GM21423 (cell line): ENCODE results near the gene CHSY3.

Source experiments
- ATAC-seq: cut with Tn5 transposase; IDR thresholded peaks from one replicate; pipeline ENCODE4 v1.9.1; 2021; ENCODE audit warnings: mild to moderate bottlenecking, moderate library complexity; ENCODE audit not compliant: unreplicated experiment

Gene CHSY3

DNA sequence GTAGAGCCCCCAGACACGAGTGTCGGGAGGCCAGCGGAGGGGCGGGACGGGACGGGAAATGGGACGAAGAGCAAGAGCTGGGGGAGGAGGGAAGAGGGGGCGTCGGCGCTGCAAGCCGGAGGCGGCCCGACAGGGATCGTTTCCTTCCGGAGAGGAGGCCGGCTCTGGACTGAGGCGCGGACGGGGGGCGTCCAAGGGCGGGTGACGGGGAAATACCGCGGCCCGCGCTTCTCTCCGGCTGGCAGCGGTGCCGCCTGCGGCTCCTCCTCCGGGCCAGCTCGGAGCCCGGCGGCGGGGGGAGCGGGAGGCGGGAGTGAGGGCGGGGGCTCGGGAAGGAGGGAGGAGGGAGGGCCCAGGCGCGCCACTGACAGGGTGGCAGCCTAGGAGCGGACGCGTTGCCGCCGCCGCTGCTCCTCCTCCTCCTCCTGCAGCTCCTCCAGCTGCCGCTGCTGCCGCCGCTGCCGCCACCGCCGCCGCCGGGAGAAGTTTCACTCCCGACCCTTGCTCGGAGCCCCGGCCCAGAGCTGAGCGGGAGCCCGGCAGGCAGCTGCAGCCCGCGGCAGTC lies at the start of gene CHSY3:
Gene CHSY3 (plus strand): TSS at position 364 of the 565 bp plus-strand sequence.
- peak; percentile 66 for ATAC-seq

DNA sequence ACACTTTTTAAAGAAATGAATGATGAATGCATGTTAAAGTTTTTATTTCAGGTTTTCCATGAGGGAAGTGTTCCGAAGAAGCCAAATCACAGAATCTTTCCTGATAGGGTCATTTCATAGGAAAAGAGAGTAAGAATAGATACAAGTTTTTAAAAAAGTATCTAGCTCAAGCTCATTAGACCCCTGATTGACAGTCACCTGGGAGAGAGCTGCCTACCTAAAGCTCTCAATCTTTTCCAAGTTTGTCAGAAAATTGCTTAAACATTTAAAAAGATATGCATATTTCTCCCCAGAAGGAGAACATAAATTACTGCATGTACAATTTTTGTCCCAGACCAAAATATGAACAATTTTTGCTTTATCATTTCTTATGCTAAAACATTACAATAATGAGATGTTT lies 47.9 kb upstream of the CHSY3 start:
- ATAC-seq, result no peak

DNA sequence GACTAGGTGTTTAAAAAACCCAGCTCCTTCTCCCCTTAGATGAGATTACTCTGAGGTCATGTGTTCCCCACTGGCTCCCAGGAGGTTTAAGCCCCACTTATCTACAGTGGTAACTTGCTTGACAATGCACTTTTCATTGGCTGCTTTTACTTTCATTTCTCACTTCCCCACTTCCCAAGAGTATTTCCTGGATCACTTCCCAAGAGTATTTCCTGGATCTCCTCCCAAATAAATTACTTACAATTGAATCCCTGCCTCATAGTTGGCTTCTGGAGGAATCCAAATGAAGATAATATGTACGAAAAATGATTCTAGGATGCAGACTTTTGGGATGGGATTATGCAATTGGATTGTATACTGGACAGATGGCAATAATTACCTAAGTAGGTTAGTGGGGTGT lies 47.1 kb upstream of the CHSY3 start:
- ATAC-seq, result no peak

DNA sequence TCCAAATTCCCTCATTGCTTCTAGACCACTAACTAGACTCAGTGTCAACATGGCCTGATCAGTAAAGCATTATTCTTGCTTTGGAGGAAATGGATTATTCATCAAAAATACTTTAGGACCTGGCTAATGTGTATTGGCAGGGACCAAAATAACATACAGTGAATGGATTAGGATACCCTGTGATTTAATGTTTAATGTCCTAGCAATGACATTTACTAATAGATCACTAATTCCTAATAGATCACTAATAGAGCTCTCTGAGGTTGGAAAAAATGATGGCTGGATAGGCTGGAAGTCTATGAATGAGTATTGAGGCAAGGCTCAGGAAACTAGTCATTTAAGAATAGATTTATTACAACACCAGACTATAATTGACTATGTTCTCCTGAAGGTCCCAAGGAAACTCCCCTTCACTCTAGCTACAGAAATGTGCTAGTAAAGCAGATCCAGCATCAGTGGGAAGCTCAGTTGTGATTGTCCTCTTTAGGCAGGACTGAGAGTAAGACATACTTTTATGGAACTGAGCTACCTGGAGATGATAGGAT lies 46.1 kb upstream of the CHSY3 start:
- no peak for ATAC-seq

DNA sequence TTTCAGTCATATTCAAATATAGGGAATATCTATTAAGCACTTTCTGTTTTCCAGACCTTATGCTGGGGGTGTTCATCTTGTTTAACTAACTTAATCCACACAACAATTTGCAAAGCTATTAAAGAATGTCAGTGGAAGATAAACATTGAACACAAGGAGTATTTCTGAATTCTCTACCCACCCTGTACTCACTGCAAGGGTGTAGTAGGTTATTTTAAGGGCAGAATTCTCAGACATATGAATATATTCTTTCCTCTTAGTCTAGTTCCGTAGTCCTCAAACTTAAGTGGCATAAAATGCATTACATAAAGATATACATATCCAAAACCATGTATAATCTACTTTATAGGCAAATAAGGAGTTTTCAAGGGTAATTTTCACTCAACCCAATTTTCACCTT lies 19.9 kb upstream of the CHSY3 start:
- ATAC-seq, result no peak

DNA sequence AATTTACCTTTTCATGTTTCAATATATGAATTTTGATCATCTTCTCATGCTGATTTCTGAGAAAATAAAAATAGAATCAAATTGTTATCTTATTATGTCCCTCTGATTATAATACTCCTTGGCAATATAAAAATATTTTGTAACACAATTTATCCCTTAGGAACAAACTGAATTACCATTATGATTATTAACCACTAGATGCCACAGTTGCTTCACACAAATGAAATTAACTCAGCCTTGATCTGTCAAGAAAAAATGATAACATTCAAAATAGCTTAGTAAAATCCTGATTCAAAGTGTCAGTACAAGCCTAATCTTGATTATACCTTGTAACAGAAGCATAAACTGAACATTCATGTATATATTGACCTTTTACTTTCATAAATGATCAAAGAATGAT lies 4.8 kb upstream of the CHSY3 start:
- no peak for ATAC-seq

DNA sequence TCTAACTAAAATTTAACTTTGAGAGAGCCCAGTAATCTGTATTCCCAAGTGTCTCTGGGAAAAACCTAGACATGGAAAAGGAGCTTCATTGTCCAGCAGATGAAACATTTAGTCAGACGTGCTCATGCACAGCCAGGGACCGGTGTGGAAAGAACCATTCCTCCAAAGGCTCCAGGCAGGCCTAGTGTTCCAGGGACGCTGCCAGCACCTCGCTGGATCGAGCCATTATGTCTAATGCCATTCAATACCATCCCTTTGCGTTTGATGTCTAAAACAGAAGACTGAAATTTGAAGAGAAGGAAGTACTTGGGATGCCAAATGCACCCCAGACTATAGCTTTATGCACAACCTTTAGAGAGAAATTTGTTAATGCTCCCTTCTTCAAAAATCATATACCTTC lies 1.4 kb upstream of the CHSY3 start:
- ATAC-seq, result no peak

DNA sequence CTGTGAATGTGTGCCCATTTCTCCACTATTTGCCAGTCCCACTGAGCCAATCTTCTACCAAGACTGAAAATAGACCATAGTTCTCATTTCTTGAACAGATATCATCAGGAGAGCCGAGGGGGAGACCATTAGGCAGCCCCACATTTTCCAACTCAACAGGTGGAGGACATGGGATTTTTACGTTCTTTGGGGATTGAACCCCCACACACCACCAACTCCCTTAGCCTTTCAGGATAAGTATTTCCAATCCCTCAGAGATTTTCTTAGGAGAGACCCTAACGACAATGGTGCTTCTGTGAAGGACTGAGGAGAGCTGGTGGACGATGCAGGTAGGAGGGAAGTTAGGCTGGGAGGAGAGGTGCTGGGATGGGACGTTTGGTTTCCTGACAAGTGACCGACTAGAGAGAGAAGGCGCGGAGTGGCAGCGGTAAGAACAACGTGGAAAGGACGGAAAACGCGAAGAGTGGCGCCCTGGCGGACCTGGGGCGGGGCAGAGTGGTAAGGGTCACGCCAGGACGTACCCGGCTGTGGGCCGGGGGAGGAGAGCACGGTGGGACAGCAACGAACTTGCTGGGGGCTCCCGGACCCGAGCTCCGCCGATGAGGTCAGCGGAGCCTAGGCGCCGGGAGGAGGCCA lies 681 bp upstream of the CHSY3 start:
- no peak for ATAC-seq

DNA sequence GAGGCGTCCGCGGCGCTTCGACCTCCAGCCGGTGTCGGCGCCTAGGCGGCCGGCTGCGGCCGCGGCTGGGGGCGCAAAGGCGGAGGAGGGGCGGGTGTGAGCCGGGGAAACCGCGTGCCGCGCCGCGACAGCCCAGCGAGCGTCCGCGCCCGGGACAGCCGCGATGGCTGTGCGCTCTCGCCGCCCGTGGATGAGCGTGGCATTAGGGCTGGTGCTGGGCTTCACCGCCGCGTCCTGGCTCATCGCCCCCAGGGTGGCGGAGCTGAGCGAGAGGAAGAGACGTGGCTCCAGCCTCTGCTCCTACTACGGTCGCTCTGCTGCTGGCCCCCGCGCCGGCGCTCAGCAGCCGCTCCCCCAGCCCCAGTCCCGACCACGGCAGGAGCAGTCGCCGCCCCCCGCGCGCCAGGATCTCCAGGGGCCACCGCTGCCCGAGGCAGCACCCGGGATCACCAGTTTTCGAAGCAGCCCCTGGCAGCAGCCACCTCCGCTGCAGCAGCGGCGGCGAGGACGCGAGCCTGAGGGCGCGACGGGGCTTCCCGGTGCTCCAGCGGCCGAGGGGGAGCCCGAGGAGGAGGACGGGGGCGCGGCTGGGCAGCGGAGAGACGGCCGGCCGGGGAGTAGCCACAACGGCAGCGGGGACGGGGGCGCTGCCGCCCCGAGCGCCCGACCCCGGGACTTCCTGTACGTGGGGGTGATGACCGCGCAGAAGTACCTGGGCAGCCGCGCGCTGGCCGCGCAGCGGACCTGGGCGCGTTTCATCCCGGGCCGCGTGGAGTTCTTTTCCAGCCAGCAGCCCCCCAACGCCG lies 605 bp downstream of the CHSY3 start:
- peak; percentile 43 for ATAC-seq

DNA sequence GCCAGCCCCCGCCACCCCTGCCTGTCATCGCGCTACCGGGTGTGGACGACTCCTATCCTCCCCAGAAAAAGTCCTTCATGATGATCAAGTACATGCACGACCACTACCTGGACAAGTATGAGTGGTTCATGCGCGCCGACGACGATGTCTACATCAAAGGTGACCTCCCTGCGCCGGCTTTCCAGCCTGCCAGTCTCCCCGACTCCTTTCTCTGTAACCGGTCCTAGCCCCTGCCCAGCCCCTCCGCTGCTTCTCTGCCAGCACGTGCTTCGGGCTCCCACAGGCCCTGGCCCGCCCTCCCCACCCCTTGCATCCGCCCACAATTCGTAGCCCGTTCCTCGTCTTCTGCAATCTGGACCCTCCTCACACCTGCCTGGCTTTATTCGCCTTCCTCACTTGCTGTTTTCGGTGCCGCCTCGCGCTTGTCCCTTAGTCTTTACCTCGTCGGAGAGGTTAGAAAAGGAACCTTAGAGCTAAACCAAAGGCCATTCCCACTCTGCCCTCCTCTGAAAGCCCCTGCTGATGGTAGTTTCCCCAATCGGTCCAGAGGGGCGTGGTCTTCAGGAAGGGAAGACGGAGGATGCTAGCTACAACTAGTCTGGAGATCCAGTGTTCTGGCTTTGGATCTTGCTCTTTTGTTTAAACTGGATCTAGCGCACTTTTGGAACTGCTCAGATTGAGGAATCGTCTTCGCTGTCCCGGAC lies 1.4 kb downstream of the CHSY3 start:
- ATAC-seq, result no peak

DNA sequence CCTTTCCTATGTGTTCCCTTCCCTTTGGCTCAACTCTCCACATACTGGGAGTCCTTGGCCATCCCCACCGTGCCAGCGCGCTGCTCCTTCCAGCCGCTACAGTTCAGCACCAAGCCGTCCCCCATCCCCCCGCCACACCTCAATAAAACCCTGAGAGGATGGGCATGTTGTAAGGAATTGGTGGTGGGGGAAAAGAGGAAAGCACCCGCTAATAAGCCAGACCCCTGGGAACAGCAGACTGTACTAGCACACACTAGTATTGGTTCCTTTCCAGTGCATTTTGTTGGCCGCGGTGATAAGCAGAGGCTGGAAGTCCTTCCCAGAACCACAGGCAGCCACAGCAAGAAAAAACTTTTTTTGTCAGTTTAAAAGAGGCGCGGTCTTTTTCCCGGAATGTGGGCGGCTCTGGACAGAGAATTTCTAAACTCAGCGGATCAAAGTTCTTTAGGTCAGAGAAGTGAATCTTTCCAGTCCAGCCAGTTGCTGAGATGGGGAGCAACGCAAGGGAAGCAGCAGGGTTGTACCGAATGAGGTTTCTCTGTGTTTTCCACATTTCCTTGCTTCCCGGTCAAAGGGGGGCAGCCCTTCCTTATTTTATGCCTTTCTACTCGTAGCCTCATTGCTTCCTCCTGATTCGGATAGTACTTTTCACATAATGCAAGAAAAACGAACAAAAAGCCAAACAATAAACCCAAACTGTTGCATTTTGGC lies 2.1 kb downstream of the CHSY3 start:
- ATAC-seq, result no peak

DNA sequence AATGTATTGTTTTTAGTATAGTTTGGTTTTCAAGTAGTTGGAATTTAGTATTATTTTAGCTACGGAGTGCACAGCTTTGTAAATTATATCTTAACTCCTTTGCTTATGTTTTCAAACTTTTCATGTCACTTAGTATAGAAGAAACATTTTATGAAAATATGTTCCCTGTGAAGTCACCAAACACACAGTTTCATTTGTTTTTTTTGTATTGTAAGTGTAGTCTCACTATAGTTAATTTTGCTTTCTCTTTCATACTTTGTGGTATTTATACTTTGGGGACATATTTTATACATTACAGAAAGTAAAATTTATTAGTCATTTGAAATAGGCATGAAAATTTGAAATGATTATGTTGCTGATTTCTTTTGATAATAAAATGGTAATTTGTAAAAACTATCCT lies 5.0 kb downstream of the CHSY3 start:
- no peak for ATAC-seq

DNA sequence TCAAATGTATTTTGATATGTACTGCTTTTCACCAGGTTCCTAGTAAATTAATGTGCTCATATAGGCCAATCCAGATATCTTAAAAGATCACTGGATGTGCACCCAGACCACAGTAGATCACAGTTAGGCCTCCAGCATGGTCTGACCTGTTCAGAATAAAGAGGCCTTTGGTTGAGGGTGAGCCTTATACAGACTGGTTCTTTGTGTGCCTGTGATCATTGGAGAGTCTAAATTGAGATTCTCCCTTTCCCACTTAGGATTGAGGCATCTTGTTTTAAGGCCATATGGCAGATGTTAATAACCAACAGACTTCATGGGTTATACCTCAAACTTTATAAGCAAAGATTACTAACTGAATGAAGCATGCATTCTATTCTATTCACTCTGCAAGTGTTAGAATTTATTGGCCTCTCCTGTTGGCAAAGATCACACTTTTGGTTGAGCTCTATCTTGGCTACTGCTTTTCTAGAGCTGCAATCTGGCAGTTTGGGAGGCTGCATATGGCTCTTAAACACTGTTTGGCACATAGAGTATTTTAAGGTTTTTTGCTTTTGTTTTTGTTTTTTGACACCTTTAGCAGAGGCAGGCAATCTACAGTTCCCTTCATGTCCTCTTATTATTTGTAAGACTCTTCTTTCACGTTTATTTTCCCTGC lies 8.5 kb downstream of the CHSY3 start:
- ATAC-seq, result no peak

DNA sequence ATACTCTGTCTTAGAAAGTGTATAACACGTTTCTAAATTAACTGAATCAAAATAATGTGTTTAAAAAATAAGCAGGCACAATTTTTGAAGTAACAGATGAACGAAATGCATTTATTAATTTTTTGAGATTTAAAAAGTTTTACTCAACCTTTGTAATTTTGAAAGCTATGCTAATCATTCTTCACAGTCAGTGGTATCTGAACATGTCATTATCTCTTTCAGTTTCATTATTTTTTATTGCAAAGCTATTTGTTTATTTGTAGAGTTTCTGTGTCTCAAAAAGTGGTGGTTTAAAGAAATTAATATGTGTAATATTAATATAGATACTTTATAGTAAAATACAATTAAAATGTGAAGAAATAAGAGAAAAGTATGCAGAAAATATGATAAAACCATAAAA lies 11.2 kb downstream of the CHSY3 start:
- no peak for ATAC-seq

DNA sequence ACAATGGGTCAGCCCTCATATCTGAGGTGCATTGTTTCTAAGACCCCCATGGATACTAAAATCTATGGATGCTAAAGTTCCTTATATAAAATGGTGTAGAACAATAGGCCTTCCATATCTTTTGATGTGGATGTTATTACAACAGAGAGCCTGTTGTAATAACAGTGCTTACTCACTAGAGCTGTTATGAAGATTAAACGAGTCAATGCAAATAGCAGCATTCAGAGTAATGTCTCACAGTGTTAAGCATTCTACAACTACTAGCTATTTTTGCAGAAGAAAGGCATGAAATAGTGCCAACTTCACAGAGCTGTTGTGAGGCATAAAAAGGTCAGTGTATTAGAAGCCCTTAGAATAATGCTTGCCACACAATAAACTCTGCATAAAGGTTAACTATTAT lies 13.0 kb downstream of the CHSY3 start:
- ATAC-seq, result no peak

DNA sequence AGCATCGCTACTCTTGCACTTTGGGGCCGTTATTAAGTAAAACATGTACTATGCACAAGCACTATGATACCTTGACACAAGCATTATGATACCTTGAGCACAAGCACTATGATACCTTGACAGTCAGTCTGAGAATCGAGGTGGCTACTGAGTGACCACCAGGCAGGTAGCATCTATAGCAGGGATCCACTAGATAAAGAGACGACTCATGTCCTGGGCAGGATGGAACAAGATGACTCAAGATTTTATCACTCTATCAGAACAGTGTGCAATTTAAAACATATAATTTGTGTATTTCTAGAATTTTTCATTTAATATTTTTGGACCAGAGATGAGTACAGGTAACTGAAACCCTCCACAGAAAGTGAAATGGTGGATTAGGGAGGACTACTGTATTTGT lies 16.9 kb downstream of the CHSY3 start:
- no peak for ATAC-seq

DNA sequence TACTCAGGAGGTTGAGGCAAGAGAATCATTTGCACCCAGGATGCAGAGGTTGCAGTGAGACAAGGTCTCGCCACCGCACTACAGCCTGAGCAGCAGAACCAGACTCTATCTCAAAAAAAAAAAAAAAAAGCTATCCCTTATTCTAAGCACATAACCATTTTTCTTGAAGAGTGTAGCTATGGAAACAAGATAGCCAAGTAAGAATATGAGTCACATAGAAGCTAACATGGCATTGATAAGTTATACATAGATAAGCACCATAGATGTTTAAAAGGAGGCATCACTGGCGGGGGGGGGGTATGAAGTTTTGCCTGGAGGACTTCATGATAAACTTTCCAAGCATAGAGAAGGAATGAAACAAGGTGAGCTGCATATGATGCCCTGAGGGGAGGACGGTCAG lies 26.0 kb downstream of the CHSY3 start:
- no peak for ATAC-seq

DNA sequence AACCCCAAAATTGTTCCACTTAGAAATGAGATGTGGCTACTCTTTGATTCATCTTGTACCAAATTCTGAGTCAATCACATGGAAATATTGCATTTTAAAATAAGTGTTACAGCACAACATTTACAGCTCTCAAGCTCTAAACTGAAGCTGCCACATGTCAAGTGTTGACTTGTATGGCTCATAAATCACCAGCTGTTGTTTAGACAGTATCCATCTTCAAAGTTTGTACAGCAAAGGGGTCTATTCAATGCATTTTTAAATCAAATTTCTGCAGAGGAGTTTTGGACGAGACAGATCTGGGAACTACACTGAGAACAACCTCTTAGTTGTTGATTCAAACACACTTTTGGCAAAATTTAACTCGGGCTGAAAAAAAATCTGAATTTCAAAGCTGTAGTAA lies 31.4 kb downstream of the CHSY3 start:
- no peak for ATAC-seq

DNA sequence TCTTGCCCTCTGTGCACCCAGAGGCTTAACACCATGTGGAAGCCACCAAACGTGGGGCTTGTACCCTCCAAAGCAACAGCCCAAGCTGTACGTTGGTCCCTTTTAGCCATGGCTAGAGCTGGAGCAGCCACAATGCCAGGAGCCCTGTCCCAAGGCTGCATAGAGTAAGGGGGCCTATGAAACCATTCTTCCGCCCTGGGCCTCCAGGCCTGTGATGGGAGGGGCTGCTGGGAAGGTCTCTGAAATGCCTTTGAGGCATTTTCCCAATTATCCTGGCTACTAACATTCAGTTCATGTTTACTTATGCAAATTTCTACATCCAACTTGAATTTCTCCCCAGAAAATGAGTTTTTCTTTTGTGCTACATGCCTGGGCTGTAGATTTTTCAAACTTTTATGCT lies 33.8 kb downstream of the CHSY3 start:
- ATAC-seq, result no peak

DNA sequence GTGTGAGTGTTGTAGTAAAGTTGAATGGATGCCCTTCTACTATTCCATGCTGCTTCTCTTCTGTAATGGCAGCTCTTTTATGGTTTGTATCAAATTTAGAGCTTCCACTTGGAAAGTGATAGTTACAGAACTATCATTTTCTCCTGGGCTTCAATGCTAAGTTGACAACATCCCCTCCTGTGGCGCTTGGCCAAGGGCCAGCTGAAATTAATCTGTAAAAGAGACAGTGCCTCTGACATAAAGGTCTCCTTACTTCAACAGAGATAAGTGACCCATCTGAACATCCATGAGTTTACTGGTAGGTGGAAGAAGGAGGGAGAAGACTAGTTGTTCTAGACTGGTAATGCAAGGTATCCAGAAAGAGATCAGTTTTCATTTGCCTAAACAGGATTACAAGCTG lies 39.7 kb downstream of the CHSY3 start:
- ATAC-seq, result no peak
